NCI-H510A treated with DMSO at 0.1 percent for 48 hours (cell line): ENCODE data around the gene PLXNA2.

Experiments
- DNase-seq: peaks from one replicate; lab custom pipeline; 2025; lab: John Stamatoyannopoulos, UW

PLXNA2 gene

DNA sequence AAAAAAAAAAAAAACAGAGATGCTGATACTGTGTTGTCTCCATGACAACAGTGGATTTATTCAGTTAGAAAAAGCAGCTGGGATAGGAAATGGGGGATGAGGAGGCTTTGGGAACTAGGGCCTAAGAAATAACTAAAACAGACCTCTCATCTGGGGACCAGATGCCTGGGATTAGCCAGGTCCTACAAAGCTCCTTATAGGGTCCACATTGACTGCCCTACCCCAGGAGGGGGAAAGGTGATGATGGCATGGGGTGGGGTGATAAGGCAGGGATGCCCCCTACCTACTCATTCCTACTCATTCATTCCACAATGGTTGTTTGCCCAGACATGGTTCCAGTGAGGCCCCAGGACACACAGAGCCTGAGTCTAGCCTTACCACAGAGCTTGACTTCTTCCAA, 131.2 kb downstream of the PLXNA2 start:
- DNase-seq, result no peak

DNA sequence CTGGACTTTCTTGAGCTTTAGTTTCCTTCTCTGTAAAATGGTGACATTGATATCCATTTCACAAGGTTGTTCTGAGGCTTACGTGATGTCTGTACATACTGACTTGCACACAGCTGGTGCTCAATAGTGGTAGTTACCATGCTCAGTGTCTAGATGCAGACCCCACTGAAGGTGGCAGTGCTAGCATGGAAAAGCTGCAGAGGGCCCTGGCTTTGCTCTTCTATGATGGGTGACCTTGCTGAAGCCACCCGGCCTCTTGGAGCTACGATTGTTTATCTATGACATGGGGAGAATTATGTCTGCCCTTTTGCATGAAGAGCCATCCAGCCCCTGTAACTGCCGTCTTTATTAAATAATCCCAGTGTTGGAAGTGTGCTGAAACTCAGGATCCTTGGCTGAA, 131.8 kb downstream of the PLXNA2 start:
- DNase-seq, result no peak

DNA sequence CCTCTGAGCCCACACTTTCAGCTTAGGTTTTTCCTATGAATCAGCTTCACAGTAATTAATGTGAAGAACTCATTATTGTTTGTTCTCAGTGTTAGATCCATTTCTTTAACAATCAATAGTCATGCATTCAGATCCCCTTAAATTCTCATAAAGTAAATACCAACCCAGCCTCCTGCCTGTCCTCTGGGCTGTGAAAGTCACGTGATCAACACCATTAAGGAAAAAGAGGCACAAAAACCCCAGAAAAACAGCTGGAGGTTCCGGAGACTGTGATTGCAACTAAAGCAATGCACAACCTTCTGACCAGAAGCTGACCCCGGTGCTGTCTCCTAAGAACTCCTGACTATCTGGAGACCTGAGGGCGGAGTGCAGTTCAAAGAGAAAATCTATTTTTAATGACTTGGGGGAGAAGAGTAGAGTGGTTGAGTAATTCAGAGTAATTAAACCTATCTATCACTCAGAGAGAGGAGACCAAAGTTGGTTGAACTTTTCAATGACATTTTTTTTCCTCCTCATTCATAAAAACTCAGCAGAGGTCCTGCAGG, 132.5 kb downstream of the PLXNA2 start:
- no peak for DNase-seq

DNA sequence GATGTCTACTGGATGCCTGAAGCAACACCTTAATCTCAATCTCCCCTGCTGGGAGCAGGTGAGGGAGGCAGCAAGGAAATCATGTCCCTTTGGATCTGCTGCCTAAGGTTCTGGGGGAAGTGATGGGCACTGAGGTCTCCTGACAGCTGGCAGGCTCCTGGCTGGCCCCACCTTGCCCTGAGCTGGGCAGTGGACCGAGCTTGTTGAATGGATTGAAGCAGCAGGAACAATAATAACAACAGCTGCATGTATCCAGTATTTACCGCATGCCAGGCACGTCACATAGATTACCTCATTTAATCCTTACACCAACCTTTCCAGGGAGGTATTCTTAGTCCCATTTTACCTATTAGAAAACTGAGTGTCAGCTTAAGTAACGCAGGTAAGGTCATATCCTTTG, 133.9 kb downstream of the PLXNA2 start:
- DNase-seq, result no peak

DNA sequence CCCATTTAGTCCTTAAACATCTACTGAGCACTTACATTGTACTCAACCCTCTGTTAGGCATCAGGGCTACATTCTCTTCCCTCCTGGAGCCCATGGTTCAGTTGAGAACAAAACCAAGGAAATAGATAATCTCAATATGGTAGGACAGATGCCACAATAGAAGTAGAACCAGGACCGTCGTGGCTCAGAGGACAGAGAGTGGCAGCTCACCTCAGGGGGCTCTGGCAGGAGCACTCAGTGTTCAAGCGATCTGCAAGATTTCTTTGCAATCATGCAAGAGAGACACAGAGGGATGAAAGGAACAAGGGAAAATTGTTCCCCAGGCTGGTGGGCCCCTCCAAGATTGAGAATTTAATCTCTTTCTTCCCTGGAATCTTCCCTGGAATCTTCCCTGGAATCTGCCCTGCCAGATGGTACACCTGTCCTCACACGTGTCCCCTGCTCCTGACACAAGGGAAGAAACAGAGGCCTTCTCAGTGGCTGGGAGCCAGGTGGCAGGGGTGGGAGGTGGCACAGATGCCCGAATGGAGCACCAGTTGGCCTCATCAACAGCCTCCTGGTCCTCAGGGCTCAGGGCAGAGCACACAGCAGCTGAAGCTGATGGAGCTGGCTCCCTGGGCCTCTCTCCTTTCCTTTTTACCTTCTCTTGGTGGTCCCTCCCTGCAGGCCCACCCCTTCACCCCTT, 135.4 kb downstream of the PLXNA2 start:
- DNase-seq, result no peak

DNA sequence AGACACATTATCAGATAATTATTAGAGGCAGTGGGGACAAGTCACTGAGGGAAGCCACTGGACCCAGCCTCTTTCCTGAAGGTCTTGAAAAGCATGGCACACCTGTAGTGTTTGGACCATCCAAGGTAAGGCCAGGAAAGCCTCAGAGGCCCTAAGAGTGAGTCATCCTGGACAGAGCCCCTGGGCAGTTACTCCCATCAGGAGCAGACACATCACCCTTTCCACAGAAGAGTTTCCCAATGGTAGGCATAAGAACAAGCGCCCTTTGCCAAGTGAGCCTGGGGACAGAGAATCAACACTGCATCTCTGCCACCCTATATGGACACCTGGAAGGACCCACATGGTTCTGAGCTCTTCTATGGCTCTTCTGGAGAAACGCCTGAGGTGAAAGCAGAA, 136.0 kb downstream of the PLXNA2 start:
- no peak for DNase-seq

DNA sequence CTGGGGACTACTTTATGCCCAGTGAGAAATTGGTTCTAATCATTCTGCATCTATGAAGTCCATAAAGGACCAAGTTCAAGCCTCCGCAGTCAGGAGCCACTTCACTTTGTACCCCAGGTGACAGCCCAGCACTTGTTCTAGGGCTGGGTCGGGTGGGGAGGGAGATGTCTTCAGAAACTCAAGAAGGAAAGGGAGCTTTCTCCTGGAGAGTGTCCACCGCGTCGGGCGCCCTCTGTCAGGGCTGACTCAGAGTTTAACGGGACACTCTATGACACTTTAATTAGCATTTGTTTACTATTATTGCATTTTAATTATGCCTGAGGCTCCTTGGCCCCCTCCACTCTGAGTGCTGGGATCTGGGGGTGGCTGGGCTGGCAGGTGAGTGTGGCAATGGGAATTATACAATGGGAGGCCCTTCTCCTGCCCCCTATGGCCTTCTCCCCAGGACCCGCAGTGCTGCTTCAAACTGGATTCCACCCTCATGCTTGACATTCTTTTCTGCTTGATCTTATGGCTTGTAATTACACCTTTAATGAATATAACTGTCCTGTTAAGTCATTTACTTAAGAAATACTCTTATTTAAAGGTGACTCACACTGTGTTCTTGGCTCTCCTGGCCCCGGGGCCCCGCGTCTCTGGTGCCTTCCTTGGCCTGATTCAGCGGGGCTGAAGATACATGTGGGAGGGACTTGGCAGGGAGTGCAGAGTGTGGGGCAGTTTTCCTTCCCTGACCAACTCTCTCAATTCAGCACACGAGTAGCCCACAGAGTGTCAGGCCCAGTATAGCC, 136.6 kb downstream of the PLXNA2 start:
- DNase-seq, result no peak

DNA sequence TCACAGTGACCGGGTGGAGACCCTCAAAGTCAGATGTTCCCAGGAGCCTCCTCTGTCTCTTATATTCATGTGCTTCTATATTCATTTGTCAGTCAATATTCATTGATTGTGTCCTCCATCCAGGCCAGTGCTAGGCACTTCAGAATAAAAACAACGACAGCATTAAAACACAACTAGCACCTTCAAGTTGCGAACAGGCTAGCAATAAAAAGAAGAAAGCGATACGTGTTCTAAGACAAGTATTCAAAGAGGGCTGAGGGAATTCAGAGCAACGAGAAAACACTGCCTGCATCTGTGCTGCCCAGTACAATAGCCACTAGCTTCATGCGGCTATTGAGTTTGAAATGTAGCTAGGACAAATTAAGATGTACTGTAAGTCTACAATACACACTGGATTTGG, 138.0 kb downstream of the PLXNA2 start:
- DNase-seq, result no peak

DNA sequence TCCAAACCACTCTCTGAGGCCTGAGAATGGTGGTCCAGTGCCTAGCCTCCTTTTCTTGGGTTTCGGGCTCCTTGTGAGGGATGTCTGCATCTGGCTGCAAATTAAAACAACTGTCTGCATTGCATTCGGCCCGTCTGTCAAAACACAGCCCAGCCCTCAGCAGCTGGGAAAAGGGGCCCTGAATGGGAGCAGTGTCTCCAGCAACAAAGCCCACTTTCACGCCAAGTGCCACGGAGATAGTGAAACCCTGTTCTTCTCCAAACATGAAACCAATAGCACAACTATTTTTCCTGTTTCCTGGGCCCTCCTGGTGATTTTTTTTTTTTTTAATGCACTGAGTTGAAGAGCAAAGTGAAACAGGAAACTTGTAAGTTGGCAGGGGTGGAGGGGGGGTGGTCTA, 138.4 kb downstream of the PLXNA2 start:
- no peak for DNase-seq

DNA sequence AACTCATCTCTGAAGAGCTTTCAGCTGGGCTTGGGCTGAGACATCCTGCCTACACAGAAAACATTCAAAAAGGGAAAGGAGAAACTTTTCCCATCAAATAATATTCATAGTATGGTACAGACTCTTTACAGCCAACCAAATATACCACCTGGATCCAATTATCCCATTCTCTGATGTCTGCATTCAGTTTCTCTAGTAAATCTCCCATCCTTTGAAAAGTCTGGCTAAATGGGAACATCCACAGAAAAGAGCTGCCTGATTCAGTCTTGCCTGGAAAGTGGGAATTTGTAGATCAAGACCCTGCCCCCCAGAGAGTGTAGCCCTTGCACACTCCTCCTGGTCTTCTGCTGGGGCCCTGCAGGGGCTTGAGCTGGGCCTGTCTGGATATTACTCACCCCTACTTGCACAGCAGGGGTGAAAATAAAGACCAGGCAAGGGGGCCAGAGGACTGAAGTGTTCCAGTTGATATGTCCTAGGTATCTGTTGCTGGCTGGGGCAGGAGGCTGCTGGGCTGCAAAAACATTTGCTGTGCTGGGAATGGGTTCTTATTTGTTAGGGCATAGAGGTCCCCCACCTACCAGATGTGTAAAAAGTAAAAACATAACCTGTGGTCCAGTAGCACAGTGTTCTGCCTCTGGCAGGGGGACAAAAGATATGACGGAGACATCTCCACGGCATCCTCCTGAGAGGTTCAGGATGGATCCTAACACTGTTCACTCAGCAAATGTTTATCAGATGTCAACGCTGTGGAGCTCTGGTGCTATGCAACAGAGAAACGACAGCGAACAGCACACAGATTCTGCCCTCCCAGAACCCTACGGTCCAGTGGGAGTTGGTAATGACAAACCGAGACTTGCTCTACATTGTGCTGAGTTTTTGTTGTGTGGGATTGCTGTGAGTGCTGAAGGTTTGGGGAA, 140.3 kb downstream of the PLXNA2 start:
- DNase-seq, result no peak

DNA sequence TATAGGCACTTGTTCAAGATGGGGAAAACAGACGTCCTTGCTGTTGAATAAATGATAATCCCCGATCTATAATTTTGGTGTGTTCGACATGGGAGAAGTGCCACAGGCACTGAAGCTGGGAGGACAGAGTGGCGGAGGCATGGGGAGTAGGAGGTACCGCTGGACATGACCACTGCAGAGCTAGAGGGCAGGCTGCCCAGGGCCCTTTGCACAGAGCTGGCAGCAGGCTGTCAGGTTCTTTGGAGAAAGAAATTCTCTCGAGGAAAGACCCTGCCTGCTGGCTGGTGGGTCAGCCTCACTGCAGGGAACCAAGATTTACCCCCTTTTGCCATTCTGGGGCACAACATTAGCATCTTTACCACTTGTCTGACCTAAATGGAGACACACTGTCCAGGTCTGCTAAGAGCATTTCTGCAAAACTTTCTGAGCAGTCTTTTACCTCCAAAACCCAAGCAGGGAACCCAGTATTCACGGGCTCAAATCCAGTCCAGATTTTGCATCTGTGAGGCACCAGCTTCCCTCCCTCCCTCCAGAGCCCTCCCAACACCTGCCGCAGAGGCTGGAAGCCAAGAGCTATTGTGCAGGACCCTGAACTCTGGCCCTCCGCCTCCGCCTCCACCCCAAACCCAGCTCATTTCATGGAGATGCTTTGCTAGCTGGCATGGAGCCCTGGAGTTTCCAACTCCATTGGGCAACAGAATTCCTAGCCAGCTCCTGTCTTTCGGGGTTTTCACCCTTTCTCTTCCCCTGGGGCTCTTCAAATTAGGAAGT, 142.3 kb downstream of the PLXNA2 start:
- peak; percentile 80 for DNase-seq

DNA sequence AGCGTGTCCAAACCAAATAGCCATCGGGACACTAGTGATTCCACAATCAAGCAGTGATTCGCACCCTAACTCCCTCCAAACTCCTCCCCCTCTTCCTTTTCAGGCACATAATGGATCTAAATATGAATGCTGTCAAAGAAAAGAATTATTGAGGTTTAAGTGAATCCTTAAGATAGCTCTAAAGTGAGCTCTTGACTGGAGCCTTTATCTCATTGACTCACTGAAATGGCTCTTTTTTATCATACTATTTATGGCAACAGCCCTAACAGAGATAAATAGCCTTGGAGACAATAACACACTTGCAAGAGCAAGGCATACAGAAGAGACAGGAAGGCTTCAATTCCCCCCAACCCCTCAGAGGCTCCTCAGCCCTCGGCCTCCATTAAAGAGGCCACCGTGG, 143.3 kb downstream of the PLXNA2 start:
- DNase-seq, result peak; percentile 67

DNA sequence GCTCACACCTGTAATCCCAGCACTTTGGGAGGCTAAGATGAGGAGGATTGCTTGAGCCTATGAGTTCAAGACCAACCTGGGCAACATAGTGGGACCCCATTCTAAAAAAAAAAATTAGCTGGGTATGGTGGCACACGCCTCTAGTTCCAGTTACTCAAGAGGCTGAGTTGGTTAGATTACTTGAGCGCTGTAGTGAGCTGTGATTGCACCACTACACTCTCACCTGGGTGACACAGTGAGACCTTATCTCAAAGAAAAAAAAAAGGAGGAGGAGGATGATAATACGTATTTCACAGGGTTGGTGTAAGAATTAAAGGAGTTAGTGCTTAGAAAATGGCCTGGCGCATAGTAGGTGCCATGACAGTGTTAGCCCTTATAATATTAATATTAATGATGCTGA, 144.1 kb downstream of the PLXNA2 start:
- DNase-seq, result no peak

DNA sequence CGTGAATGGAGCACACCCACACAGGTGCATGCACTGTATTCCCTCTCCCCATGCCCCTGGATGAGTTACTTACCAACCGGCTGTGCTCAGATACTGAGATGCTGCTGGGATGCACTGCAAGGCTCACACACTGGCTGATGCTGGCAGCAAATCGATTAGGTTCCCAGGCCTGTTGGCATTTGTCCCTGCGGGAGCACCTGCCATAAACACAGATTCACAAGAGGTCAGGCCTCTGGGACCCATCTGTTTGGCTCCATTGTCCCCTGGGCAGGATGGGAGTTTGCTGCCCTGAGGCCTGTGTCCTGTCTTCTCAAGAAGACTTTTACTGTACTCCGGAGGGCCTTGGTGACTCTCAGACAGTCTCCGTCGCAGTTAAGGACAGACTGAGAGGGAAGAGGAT, 145.4 kb downstream of the PLXNA2 start:
- DNase-seq, result no peak

DNA sequence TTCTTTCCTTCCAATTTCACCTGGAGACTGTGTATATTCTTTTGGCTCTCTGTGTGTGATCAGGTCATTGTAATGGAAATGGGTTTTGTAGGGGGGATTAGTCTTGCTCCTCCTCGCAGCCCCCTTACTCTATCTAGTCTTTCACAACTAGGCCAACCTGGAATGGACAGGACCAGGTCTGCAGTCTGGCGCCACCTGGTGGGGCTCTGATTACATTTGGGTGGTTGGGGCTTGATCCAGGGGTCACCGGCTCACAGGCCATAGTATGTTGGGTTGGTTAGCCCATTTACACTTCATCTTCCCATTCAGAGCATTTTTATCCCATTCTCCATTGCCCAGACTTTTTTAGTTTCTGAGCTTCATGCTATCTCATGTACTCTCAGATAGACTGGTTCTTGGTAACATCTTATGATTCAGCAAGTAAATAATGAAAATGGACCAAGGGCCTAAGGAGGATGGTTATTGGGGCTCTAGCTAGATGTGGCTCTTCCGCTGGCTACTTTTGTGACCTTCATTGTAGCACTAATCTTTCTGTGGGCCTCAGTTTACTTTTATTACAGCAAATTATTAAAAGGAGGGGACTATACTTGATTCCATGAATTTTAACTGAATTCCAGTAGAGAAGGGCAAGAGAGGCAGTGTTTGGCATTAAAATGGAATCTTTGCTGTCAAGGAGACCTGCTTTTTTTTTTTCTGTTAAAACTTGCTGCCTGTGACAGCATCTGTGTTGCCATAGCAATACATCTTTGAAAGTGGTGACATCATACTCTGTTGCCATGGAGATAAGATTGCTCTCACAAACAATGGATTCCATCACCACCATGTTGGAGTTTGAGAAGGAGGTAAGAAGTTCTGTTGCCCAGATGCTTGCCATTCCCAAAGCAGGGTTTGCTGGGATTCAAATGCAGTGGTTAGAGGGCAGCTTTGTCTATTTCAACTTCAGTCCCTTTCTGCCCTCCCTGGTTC, 150.1 kb downstream of the PLXNA2 start:
- peak; percentile 20 for DNase-seq

DNA sequence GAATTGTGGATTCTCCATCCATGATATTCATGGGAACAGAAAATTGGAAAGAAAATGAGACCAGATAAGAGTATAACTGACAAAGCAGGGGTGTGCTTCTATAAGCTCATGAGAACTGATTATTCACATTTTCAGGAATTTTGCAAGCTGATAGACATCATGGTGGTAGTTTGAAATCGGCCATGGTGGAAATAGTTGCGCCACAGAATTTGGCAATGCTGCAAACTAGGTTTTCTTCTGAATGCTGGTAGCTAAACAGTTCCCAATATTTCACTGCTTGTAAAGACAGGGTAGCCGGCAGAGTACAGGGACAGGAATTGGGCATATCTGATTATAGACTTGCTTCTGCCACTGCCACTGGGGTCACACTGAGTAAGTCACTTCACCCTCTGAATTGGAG, 151.1 kb downstream of the PLXNA2 start:
- no peak for DNase-seq

DNA sequence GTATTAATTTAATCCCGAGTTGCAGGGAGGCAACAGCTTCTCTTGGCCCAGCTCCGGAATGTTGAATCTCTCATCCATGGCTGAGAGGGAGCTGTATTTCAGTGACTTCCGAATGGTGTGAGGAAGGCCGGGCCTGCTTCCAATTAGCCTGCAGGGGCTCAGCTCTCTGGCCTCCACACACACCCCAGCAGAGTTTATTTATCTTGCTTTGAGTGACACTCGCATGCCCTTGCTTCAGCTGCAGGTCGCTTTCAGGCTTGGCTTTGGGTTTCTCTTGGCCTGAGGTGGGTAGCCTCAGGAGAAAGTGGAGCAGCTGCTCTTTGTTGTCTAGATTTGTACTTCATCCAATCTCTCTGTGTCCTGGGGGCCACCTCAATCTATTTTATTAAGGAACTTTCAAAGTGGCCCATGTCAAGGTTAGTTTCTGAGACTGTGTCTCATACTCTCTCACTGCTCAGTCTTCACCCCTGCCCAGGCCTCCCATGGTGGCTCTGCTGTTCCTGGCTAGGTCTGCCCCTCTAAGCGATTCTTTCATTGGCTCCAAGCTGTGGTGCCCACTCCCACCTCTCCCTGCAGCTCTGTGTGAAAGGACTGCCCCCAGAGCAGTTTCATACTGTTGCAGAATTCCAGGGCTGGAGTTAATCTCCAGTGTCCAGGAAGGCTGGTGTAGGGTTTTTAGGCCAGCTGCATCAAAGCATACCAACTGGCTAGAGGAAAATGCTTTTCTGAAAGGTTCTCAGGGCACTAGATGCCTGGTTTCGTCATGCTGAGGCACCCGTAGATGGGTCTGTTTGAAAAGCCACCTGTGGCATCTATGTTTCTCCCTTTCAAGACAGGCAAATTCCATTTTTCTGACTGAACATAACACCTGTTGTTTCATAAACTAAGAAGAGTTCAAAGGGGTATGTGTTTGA, 153.5 kb downstream of the PLXNA2 start:
- no peak for DNase-seq

DNA sequence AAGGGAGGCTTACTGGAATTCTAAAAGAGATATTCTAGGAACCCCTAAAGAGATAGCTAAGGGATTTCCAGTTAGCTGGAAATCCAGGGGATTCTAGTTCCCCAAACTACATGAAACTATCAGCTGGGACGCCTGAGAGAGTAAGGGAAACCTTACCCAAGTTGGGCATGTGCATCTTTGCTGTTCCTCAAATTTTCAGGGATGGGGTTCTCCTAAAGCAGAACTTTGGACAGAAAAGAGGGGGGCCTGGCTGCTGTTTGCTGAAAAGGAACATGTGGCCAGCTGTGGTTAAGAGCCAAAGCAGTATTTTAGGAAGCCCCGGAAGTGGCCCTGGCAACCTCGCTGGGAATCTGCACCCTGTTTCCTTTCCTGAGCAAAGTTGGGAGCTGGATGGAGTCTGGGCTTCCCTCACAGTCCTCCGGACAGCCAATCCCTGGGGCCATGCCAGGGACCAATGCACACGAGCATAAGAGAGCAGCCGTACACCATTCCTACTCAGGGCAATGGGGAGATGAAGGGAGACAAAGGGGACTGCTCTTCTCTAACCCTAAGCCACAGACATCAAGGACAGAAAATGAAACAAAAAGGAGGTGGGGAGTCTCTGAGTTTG, 154.3 kb downstream of the PLXNA2 start:
- no peak for DNase-seq

DNA sequence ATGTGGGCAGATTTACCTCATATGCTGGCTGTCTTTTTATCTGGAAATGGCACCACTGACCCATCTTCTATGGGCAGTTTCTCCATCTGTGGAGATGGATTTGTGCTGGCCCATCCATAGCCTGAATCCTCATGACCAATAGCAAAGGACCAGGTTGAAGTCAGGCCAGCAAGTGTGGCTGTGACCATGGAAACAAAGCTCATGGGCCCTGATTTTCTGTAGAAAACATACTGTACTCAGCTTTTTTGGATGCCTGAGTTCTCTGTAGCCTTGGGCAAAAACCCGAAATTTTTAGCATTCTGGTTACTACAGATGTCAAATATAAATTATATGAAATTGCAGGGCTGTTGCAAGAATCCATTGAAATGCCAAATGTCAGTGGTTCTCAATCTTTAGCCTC, 155.0 kb downstream of the PLXNA2 start:
- DNase-seq, result no peak
